Uterus (tissue), 4 donors: ENCODE measurements around the gene NTSR1. TPM values are rescaled to one million over a fixed set of nuclear protein-coding genes. Genes with fewer than 3 reads are reported as not detected.

ENCODE experiments used
- DNase-seq, 2 donors: peaks; one replicate each; pipeline ENCODE4 v3.0.0-alpha.2; 2019 to 2020
- H3K27ac ChIP-seq, 2 donors: fragments of 200-600 bp; sonication (generic); 1 replicate in 1 of 2; 2 replicates in 1 of 2; pipeline ENCODE4 v1.5.1; 2016 to 2018
- H3K27me3 ChIP-seq, 2 donors: fragments of 200-600 bp; sonication (generic); one replicate each; pipeline ENCODE4 v1.5.1; 2018 to 2019; ENCODE audit warnings: control low read depth in 1 of 2
- H3K36me3 ChIP-seq, 2 donors: fragments of 200-600 bp; sonication (generic); one replicate each; pipeline ENCODE4 v1.5.1; 2019; ENCODE audit warnings: control low read depth in 1 of 2
- H3K4me1 ChIP-seq, 2 donors: fragments of 200-600 bp; sonication (generic); one replicate each; pipeline ENCODE4 v1.5.1; 2018 to 2019; ENCODE audit warnings: control low read depth in 1 of 2
- H3K4me3 ChIP-seq, 2 donors: fragments of 200-600 bp; sonication (generic); 1 replicate in 1 of 2; 2 replicates in 1 of 2; pipeline ENCODE4 v1.5.1; 2018 to 2019; ENCODE audit warnings: mild to moderate bottlenecking in 1 of 2
- H3K9me3 ChIP-seq, 2 donors: fragments of 200-600 bp; sonication (generic); one replicate each; pipeline ENCODE4 v1.5.1; 2019; ENCODE audit warnings: control low read depth in 1 of 2
- CTCF ChIP-seq, 4 experiments: fragments of 200-600 bp in 2 of 4; fragments of 450-650 bp in 2 of 4; sonication (generic) in 2 of 4; IDR thresholded peaks; one replicate each; pipeline ENCODE4 v1.5.1; 2016 to 2019; ENCODE audit warnings: antibody characterized with exemption in 4 of 4, mild to moderate bottlenecking in 2 of 4, moderate library complexity in 1 of 4
- POLR2A ChIP-seq, 2 donors: fragments of 450-650 bp; IDR thresholded peaks; one replicate each; pipeline ENCODE4 v1.6.1; 2016; ENCODE audit warnings: antibody characterized with exemption in 2 of 2, mild to moderate bottlenecking in 1 of 2, moderate library complexity in 1 of 2
- intact Hi-C: fragments of 100-400 bp; cut with DNase I; formaldehyde crosslinking; loops from one replicate; pipeline ENCODE4 v1.15.1; 2023; ENCODE audit warnings: low total_unique reads
- total RNA-seq, 4 donors: library from RNA; depleted of rRNA in 3 of 4; stranded (reverse); fragments of >200 nt in 3 of 4; gene quantifications; one replicate each; pipeline versions ENCODE4 v1.1.0 to v1.2.4, GENCODE V29; 2014 to 2023
- donor health status: DM: yes; HTN: yes; CAD: no.

NTSR1 gene
- total RNA-seq, 4 donors from 2014 or later = not detected

DNA sequence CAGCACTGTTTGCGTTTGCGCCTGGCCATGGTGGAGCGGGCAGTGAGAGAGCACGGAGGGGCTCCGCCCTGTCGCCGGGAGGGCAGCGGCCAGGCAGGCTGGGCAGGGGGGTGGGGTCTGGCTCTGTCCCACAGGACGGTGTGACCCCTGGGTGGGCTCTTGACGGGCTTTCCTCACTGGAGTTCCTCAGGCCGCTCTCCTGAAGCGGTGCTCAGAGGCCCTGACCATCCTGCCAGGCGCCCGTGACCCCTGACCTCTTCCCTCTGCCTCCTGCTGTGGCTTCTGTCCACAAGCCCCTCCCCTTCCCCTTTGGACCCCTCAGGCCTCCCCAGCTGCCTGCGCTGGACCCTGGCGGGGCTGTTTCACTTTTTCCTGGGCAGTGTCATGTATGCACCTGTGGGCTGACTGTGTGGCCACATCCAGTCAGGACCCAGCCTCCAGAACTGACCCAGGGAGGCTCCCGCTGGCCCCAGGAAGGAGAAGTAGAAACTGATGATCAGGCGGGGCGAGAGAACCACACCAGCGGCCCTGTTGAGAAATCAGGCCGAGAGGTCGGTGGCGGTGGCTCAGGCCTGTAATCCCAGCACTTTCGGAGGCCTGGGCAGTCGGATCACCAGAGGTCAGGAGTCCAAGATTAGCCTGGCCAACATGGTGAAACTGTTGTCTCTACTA lies 97.2 kb downstream of the NTSR1 start:
- no peak for DNase-seq
- H3K27ac ChIP-seq = peak overlapping the region; percentile 87 to 94

DNA sequence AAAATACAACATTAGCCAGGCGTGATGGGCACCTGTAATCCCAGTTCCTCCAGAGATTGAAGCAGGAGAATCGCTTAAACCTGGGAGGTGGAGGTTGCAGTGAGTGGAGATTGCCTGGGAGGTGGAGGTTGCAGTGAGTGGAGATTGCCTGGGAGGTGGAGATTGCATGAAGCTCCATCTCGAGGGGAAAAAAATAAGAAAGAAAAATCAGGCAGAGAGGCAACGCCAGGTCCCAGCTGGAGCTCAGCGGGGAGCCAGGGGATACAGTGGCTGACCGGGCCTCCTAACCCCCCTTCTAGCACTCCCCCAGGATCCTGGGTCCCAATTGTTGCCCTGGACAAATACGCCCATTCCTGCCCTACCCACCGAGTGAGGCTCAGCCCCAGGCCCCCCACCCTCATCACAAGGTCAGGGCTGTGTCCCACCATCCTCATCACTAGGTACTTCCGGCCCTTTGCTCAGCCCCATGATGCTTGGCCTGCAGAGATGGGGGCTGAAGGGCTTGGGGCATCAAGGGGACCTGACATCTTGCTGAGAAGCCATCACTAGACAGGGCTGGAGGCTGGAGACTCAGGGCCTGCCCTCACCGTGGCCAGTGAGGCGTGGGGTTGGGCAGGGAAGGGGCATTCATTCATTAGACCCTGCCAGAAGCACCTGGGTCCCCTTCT lies 97.9 kb downstream of the NTSR1 start:
- Histone ChIP-seq H3K4me1 (peaks cover 0 to 25% of the 10 kb centered on the region in 2 donors), H3K36me3 (no peaks in the 10 kb centered on the region), H3K4me3 (peak overlapping the region in 1 of 2 donors; percentile 95), H3K27me3 (no peaks in the 10 kb centered on the region), H3K27ac (peak overlapping the region in 1 of 2 donors; percentile 87), H3K9me3 (no peaks in the 10 kb centered on the region)
- intact Hi-C loops = loop anchor here (10.0 kb wide), 1 partner anchor 402 kb away; the partner anchor contains the start of gene CABLES2
- no peak for DNase-seq
- TF ChIP-seq CTCF (IDR thresholded peaks at IDR 0.05) = no peak
- TF ChIP-seq POLR2A (IDR thresholded peaks at IDR 0.05) = no peak

More for the DNA sequence above, 97.2 kb downstream of the NTSR1 start:
- no peaks in the 10 kb centered on the region for H3K36me3 ChIP-seq
- intact Hi-C loops = loop anchor here (10.0 kb wide), 1 partner anchor 401 kb away; the partner anchor contains the start of gene CABLES2
- H3K27me3 ChIP-seq = no peaks in the 10 kb centered on the region
- peak overlapping the region; percentile 57 to 95 for H3K4me3 ChIP-seq
- peaks cover 0 to 25% of the 10 kb centered on the region in 2 donors for H3K4me1 ChIP-seq
- TF ChIP-seq CTCF (IDR thresholded peaks at IDR 0.05) (no peak), POLR2A (IDR thresholded peaks at IDR 0.05) (no peak)
- H3K9me3 ChIP-seq = no peaks in the 10 kb centered on the region

- no peaks in the 10 kb centered on the region for H3K27me3 ChIP-seq
- H3K36me3 ChIP-seq = no peaks in the 10 kb centered on the region
- DNase-seq = no peak
- H3K4me3 ChIP-seq = no peak overlapping the region
- TF ChIP-seq POLR2A (IDR thresholded peaks at IDR 0.05) (no peak), CTCF (IDR thresholded peaks at IDR 0.05) (no peak)
- H3K27ac ChIP-seq = no peak overlapping the region
- intact Hi-C loops = loop anchor here (10.0 kb wide), 1 partner anchor 403 kb away; the partner anchor contains the start of gene CABLES2
- peaks cover 0 to 25% of the 10 kb centered on the region in 2 donors for H3K4me1 ChIP-seq
- H3K9me3 ChIP-seq = no peaks in the 10 kb centered on the region
Observed at GRCh38 chr20:62807444-62808210, 99.0 kb downstream of the NTSR1 start.

GRCh38 chr20:62808211-62808865 lies 99.7 kb downstream of the NTSR1 start:
- H3K36me3 ChIP-seq = no peaks in the 10 kb centered on the region
- H3K4me1 ChIP-seq = peaks cover 0 to 25% of the 10 kb centered on the region in 2 donors
- H3K9me3 ChIP-seq = no peaks in the 10 kb centered on the region
- H3K27me3 ChIP-seq = no peaks in the 10 kb centered on the region
- intact Hi-C loops = loop anchor here (10.0 kb wide), 1 partner anchor 404 kb away; the partner anchor contains the start of gene CABLES2
- no peak overlapping the region for H3K27ac ChIP-seq
- peak; percentile 70 to 72 for DNase-seq
- peak; percentile 79 to 94 (median 88) for TF ChIP-seq CTCF (IDR thresholded peaks at IDR 0.05)
- TF ChIP-seq POLR2A (IDR thresholded peaks at IDR 0.05) = no peak
- H3K4me3 ChIP-seq = no peak overlapping the region
